GM12865 (cell line): Measurements from ENCODE around the gene MCOLN1.

Experiments
- DNase-seq: peaks from one replicate; pipeline ENCODE4 v3.0.0; 2010; ENCODE audit warnings: low read depth
- H3K4me3 ChIP-seq: 2 replicates; pipeline ENCODE4 v1.5.1; 2011; ENCODE audit warnings: mild to moderate bottlenecking, low read depth, low read length, control low read depth
- CTCF ChIP-seq: IDR thresholded peaks from 2 replicates; pipeline ENCODE4 v1.5.1; 2011; ENCODE audit warnings: low read length, control low read depth, low read depth, inconsistent platforms; ENCODE audit not compliant: insufficient read depth; ENCODE audit errors: missing control alignments

The MCOLN1 gene

GRCh38 chr19:7488736-7489353 lies 33.6 kb upstream of the MCOLN1 start, which contains the start of gene PEX11G:
Gene PEX11G, minus strand, starts transcription at chr19:7489035. Its CDS starts 25 bp downstream, at chr19:7489010.
- no peak for TF ChIP-seq CTCF
- H3K4me3 ChIP-seq: peak within 1 kb of the TSS; percentile 66
- DNase-seq: peak; percentile 90

- H3K4me3 ChIP-seq: no peak overlapping the region
- no peak for TF ChIP-seq CTCF
- no peak for DNase-seq
Measured at GRCh38 chr19:7489609-7490044, 32.8 kb upstream of the MCOLN1 start.

DNA sequence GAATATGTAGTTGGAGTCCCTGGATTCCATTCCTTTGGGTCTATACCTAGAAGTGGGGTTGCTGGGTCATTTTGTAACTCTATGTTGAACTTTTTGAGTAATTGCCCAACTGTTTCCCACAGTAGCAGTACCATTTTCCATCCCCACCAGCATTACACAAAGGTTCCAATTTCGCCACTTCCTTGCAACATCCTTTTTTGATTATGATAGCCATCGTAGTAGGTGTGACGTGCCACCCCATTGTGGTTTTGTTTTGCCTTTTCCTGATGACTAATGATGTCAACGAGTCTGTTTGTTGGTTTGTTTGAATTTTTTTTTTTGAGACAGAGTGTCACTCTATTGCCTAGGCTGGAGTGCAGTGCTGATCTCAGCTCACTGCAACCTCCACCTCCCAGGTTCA lies 30.3 kb upstream of the MCOLN1 start:
- TF ChIP-seq CTCF: no peak
- DNase-seq: no peak
- no peak overlapping the region for H3K4me3 ChIP-seq

DNA sequence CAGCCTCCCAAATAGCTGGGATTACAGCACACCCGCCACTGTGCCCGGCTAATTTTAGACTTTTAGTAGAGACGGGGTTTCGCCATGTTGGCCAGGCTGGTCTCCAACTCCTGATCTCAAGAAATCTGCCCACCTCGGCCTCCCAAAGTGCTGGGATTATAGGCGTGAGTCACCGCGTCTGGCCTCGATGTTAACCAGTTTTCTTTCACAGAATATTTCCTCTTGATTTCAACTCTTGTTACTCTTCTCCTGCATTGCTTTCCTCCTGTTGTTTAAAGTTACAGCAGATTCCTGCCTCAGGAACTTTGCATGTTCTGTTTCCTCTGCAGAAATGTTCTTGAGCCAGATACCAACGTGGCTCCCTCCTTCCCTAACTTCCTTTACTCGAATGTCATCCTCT lies 29.9 kb upstream of the MCOLN1 start:
- no peak for TF ChIP-seq CTCF
- no peak for DNase-seq
- H3K4me3 ChIP-seq: no peak overlapping the region

DNA sequence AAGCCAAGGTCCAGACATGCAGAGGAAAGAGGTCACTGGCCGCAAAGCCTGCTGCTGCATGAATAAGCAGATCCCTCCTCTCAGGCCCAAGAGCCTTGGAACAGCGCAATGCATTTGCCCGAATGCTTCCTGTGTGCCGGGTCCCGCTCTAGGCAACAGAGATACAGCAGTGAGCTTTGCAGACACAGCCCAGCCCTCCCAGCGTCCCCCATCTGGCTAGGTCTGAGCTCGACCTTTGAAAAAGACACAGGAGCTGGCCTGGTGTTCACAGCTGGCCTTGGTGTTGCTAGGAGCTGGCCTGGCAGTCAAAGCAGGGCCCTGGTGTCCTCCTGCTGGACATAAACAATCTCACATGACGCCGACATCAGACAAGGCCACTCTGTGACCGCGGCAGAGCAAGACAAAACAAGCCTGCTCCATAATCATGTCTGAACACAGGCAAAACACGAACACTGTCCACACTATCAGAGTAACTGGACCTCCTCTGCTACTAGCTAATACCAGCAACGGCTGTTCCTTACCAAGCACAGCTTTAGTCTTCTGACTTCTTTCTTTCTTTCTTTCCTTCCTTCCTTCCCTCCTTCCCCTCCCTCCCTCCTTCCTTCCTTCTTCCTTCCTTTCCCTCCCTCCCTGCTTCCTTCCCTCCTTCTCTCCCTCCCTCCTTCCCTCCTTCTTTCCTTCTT lies 27.9 kb upstream of the MCOLN1 start:
- no peak overlapping the region for H3K4me3 ChIP-seq
- no peak for TF ChIP-seq CTCF
- no peak for DNase-seq

DNA sequence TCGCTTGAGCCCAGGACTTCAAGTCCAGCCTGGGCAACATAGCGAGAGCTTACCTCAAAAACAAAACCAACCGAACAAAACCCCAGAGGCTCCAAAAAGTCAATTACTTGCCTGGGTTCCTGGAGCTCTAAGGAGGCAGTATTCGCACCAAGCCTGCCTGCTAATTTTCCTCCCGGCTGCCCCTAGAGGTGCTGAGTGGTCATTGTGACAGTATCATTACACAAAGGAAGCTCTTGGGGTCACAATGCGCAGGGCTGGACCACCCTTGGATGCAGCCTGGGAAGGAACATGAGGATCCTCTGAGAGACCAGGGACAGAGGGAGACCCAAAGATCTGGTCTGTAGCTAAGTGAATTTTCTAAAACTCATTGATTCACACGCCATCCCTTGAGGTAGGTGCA lies 25.1 kb upstream of the MCOLN1 start:
- peak; percentile 47 for TF ChIP-seq CTCF
- no peak overlapping the region for H3K4me3 ChIP-seq
- no peak for DNase-seq
